ENCODE data around the gene MRFAP1. TPM values are rescaled to one million over a fixed set of nuclear protein-coding genes. Genes with fewer than 3 reads are reported as not detected.

Gene MRFAP1
- total and polyA plus RNA-seq, 8 donors, result 256 to 399 (median 370) TPM

DNA sequence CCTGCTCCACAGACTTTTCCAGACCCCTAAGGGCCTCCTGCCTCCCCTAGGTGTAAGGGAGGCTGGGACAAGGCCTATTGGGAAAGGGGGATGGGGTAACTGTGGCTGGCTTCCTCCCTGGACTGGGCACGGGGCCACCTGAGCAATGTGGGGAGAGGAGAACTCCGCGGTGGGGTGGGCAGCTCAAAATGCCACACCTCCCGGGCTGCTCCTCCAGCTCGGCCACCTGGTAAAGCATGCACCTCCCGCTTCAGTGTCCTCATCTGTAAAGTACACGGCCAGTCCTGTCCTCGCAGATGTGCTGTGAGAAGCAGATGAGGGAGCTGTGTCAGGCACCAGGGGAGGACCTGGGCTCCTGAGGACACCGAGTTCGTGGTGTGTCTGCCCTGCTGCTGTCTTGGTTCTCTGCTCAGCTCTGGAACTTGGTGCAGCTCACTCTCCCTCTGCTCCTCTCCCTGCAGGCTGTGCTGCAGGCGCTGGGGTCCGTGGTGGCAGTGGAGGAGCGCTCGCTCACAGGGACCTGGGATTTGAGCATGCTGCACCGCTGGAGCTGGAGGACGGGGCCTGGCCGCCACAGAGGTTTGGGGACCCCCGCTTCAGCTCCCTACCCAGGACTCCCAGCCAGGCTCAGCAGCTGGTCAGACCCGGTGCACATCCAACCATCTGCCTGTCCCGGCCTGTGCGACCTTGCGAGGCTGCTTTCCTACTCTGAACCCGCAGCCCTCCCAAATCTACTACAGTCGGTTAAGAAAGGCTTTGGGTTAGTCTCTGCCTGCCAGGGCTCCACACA lies 20.8 kb upstream of the MRFAP1 start:
- TF ChIP-seq CTCF (IDR thresholded peaks at IDR 0.05), result no peak
- Histone ChIP-seq H3K9me3 (no peaks in the 10 kb centered on the region), H3K27me3 (no peaks in the 10 kb centered on the region), H3K27ac (no peak overlapping the region), H3K4me1 (no peaks in the 10 kb centered on the region), H3K4me3 (no peak overlapping the region), H3K36me3 (peaks cover 0 to 71% of the 10 kb centered on the region in 2 donors)
- ATAC-seq (no peak), DNase-seq (no peak)
- intact Hi-C loops (cut with DNase I), result no loop called here

- Histone ChIP-seq H3K27me3 (no peaks in the 10 kb centered on the region), H3K4me3 (no peak overlapping the region), H3K36me3 (peaks cover 0 to 64% of the 10 kb centered on the region in 2 donors), H3K4me1 (no peaks in the 10 kb centered on the region), H3K27ac (no peak overlapping the region), H3K9me3 (no peaks in the 10 kb centered on the region)
- no peak for TF ChIP-seq CTCF (IDR thresholded peaks at IDR 0.05)
- DNase-seq (no peak), ATAC-seq (no peak)
- intact Hi-C loops (cut with DNase I), result no loop called here
Measured at GRCh38 chr4:6620296-6620695, 20.2 kb upstream of the MRFAP1 start.

DNA sequence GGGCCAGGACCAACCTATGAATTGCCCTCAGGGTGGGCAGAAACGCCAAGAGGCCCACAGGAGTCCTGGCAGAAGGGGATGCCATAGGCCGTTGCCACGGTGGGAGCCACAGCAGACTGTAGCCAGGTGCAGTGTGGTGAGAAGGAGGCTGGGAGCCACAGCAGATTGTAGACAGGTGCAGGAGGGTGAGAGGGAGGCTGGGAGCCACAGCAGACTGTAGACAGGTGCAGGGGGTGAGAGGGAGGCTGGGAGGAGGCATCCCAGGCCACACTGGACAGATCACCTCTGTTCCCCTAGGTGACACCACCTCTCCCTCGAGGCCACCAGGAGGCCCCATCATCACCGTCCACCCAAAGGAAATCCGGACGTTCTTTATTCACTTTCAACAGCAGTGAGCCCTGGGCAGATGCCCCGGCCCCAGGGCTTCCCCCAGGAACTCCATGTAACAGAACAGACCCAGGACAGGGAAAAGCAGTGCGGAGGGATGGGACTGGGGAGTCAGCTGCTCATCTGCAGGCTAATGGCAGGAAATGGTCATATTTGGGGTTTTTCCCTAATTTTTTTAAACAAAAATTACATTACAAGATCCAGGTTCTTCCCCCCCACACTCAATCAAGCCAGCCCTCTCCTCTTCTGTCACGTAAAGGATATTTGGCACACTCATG lies 19.5 kb upstream of the MRFAP1 start:
- no peaks in the 10 kb centered on the region for H3K4me1 ChIP-seq
- TF ChIP-seq CTCF (IDR thresholded peaks at IDR 0.05), result no peak
- H3K27ac ChIP-seq, result no peak overlapping the region
- no peak overlapping the region for H3K4me3 ChIP-seq
- DNase-seq (no peak), ATAC-seq (no peak)
- H3K36me3 ChIP-seq, result peaks cover 0 to 57% of the 10 kb centered on the region in 2 donors
- H3K9me3 ChIP-seq, result no peaks in the 10 kb centered on the region
- intact Hi-C loops (cut with DNase I), result no loop called here
- H3K27me3 ChIP-seq, result no peaks in the 10 kb centered on the region

DNA sequence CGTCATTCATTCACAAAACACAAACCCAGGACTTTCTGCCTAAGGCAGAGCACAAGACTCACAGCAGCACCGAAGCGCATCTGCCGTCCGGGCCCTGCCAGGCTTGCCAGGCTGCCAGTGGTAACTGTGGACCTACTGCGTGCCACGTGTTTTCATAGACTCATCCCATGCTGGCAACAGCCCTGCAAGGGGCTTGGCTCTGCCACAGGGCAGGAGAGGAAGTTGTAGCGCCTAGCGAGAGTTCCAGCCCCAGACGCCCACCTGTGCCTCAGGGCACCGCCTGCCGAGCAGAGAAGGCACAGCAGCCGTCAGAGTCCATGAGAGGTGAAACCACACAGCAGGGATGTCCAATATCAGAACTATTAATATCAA lies 18.9 kb upstream of the MRFAP1 start:
- H3K4me1 ChIP-seq, result no peaks in the 10 kb centered on the region
- no peak for ATAC-seq
- intact Hi-C loops (cut with DNase I), result no loop called here
- H3K27me3 ChIP-seq, result no peaks in the 10 kb centered on the region
- H3K4me3 ChIP-seq, result no peak overlapping the region
- no peak overlapping the region for H3K27ac ChIP-seq
- H3K9me3 ChIP-seq, result no peaks in the 10 kb centered on the region
- no peak for DNase-seq
- TF ChIP-seq CTCF (IDR thresholded peaks at IDR 0.05), result no peak
- H3K36me3 ChIP-seq, result peaks cover 0 to 52% of the 10 kb centered on the region in 2 donors

GRCh38 chr4:6622744-6623143 lies 17.7 kb upstream of the MRFAP1 start:
- ATAC-seq, result no peak
- no peak for TF ChIP-seq CTCF (IDR thresholded peaks at IDR 0.05)
- Histone ChIP-seq H3K27ac (no peak overlapping the region), H3K9me3 (no peaks in the 10 kb centered on the region), H3K27me3 (no peaks in the 10 kb centered on the region), H3K4me1 (no peaks in the 10 kb centered on the region), H3K4me3 (no peak overlapping the region), H3K36me3 (peaks cover 0 to 40% of the 10 kb centered on the region in 2 donors)
- intact Hi-C loops (cut with DNase I), result no loop called here
- no peak for DNase-seq
